CD4-positive, alpha-beta T cell treated with Interleukin-10 for 1 hour (primary cell): Measurements from ENCODE around the gene MYBPHL.

Source experiments
- DNase-seq: peaks from one replicate; pipeline ENCODE4 v3.0.0-alpha.2; 2020

MYBPHL gene

DNA sequence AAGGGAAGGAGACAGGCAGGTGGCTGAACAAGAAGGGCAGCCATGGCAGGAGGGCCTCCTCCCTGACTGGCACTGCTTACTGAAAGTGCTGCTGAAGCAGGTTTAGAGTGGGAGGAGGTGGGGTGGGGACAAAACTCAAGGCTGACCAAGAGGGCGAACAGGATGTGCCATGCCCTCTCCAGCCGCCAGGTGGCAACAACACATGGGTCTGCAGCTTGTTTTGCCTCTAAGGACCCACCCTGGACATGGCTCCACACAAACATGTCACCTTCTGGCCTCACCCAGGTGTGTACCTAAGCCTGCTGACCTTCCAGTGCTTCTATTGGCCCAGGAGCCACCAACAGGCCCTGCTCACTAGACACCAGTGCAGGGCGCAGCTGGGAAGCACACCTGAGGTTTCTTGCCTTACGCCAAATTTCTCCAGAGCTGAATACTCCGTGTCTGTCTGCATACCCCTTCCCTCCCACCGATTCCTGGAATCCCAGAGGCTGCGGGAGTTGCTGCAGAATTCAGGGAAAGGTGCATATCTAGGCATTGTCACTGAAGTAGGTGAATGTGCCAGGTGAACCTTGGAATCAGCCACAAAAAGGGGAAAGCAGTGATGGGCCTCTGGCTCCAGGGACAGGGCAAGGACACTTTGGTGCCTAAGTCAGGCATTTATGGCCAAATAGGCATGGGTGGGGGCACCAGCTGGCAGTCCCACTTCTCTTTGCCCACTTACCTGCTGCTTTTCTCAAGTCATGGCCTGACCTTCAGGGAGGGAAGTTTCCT lies 29.2 kb downstream of the MYBPHL start:
- DNase-seq, result peak; percentile 66

- no peak for DNase-seq
Measured at GRCh38 chr1:109275706-109276345, 31.0 kb downstream of the MYBPHL start.

GRCh38 chr1:109274533-109275476 lies 32.0 kb downstream of the MYBPHL start:
- no peak for DNase-seq

GRCh38 chr1:109273570-109274288 lies 33.1 kb downstream of the MYBPHL start:
- DNase-seq, result no peak

GRCh38 chr1:109272831-109273547 lies 33.8 kb downstream of the MYBPHL start:
- DNase-seq, result no peak

DNA sequence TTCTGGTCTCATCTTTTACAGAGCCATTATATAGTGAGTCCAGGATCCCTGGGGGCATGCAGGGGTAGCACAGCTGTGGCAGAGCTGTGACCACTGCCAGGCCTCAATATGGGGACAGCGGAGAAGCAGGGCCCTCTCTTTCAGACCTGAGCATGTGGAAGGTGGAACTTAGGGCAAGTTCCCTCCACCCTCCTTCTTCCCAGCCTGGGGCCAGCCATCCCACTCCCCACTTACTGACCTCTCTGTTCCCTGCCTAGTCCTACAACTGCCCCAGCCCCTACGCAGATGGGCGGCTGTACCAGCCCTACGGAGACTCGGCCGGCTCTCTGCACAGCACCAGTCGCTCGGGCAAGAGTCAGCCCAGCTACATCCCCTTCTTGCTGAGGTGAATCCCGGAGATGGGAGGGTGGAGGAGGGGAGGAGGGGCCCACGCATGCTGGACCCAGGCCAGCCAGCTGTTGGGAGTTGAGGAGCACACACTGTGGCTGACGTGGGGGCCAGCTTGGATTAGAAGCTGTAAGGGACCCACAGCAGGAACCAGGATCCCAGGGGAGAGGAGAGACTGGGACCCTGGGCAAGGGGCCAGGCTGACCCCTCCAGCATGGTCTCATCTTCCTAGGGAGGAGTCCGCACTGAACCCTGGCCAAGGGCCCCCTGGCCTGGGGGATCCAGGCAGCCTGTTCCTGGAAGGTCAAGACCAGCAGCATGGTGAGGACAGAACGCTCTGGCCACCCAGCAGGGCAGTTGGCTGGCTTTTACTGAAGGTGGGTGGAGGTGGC lies 34.6 kb downstream of the MYBPHL start:
- no peak for DNase-seq

DNA sequence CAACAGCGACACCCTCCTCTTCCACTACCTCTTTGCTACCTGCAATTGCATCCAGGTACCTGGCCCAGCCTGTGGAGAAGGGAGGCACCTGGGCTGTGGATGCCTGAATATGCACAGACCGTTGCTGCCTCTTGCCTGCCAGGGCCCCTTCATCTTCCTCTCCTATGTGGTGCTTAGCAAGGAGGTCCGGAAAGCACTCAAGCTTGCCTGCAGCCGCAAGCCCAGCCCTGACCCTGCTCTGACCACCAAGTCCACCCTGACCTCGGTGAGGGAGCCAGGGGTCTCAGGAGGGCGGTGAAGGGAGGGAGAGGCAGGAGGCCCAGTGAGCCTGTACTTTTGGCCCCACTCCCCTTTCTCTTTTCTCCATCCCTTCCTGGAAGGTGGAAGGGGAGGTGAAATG lies 35.4 kb downstream of the MYBPHL start:
- no peak for DNase-seq

DNA sequence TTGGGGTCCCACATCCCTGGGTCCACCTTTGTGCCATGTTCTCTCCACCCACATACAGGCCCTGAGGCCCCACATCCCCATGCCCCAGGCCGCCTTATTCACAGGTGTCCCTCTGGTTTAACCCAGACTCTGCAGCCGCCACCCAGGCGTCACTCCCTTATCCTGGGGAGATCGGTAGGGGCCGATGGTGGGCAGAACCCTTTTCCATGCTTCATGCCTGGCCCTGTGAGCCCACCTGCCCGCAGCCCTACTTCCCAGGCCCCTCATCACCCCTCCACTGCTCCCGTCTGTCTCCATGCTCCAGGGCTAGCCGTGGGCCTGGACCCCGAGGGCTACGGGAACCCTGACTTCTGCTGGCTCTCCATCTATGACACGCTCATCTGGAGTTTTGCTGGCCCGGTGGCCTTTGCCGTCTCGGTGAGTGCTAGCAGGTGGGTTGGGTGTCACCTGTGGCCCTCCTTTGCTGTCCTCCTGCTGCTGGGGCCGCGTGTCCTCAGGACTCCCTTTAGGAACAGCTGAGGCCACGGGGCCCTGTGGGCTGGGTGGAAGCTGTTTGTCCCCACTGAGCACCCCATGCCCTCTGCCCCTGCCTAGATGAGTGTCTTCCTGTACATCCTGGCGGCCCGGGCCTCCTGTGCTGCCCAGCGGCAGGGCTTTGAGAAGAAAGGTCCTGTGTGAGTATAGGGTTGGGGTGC lies 36.0 kb downstream of the MYBPHL start:
- DNase-seq, result no peak

DNA sequence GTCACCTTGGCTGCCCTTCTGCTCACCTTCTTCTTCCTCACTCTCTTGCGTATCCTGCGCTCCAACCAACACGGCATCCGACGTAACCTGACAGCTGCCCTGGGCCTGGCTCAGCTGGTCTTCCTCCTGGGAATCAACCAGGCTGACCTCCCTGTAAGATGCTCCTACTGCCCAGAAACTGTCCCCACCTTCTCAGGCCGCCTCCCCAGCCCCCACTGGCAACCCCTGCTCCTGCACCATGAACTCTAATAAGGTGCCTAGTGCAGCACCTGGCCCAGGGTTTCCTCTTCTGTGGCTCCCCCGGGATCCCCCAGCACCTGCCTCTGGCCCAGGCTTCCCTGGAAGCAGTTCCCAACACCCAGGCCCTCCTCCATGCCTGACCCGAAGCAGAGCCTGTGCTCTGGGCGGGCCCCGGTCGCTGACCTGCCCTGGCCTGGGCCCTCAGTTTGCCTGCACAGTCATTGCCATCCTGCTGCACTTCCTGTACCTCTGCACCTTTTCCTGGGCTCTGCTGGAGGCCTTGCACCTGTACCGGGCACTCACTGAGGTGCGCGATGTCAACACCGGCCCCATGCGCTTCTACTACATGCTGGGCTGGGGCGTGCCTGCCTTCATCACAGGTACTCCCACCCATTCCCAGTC lies 36.7 kb downstream of the MYBPHL start:
- DNase-seq, result no peak

DNA sequence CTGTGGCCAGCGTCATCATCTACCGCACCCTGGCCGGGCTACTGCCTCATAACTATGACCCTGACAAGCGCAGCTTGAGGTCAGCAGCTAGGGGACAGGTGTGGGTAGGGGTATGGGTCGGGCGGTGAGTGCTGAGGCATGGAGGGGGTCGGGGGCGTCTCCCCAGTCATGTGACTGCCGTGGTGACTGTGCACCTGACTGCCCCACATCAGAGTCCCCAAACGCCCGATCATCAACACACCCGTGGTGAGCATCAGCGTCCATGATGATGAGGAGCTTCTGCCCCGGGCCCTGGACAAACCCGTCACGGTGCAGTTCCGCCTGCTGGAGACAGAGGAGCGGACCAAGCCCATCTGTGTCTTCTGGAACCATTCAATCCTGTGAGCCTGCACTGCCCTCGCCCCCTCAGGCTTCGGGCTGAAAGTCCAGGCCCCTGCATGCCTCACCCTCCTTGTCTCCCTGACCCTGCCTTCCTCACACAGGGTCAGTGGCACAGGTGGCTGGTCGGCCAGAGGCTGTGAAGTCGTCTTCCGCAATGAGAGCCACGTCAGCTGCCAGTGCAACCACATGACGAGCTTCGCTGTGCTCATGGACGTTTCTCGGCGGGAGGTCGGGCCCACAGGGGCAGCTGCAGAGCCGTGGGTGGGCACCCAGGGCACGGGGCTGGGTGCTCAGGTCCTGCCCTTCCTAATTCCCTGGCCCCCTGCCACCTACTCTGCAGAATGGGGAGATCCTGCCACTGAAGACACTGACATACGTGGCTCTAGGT lies 37.4 kb downstream of the MYBPHL start:
- no peak for DNase-seq

DNA sequence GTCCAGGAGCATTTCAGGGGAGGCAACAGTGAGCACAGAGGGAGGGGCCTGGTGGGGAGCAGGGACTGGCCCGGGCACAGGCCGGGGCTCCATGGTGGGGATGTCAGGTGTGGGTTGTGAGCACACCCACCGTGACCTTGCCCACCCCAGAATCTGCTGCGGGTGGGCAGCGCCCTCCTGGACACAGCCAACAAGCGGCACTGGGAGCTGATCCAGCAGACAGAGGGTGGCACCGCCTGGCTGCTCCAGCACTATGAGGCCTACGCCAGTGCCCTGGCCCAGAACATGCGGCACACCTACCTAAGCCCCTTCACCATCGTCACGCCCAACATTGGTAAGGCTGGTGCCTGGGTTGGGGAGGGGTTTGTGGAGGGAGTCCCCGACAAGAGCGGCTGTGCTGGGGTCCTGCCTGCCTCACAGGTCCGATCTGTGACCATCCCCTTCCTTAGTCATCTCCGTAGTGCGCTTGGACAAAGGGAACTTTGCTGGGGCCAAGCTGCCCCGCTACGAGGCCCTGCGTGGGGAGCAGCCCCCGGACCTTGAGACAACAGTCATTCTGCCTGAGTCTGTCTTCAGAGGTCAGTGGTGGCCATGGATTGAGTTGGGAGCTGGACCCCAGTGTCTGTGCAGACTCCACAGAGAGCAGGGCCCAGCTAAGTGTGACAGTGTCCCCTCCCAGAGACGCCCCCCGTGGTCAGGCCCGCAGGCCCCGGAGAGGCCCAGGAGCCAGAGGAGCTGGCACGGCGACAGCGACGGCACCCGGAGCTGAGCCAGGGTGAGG lies 38.2 kb downstream of the MYBPHL start:
- DNase-seq, result no peak

DNA sequence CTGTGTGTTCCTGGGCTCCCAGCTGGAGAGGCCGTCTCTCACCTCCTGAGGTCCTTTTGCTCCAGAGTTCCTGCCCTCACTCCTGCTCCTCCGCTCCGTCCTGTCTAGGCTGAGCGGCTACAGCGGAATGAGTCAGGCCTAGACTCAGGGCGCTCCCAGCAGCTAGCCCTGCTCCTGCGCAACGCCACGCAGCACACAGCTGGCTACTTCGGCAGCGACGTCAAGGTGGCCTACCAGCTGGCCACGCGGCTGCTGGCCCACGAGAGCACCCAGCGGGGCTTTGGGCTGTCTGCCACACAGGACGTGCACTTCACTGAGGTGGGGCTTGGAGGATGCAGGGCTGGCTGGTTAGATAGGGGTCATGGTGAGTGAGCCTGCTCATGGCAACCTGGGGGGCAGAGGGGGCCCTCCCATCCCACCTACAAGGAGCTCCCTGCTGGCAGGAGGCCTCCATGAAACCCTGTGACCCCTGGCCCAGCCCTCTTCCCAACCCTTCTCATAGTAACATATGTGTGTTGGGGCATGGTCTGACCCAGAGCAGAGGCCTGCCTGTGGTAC lies 39.0 kb downstream of the MYBPHL start:
- no peak for DNase-seq

GRCh38 chr1:109266965-109267364 lies 39.8 kb downstream of the MYBPHL start:
- no peak for DNase-seq

DNA sequence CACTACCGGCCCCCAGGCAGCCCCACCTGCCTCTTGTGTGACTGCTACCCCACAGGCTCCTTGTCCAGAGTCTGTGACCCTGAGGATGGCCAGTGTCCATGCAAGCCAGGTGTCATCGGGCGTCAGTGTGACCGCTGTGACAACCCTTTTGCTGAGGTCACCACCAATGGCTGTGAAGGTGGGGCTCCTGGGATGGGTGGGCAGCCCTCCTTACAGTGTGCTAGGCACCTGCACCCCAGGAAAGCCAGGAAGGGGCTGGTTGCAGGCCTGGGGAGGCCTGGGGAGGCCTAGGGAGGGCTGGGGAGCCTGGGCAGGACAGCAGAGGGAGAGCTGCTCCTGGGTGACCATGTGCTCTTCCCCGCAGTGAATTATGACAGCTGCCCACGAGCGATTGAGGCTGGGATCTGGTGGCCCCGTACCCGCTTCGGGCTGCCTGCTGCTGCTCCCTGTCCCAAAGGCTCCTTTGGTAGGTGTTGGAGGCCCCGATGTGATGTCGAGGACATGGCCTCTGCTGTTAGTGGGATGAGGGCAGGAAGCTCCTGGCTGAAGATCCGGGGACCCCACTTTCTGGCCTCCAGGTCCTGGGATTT lies 41.0 kb downstream of the MYBPHL start:
- DNase-seq, result no peak

DNA sequence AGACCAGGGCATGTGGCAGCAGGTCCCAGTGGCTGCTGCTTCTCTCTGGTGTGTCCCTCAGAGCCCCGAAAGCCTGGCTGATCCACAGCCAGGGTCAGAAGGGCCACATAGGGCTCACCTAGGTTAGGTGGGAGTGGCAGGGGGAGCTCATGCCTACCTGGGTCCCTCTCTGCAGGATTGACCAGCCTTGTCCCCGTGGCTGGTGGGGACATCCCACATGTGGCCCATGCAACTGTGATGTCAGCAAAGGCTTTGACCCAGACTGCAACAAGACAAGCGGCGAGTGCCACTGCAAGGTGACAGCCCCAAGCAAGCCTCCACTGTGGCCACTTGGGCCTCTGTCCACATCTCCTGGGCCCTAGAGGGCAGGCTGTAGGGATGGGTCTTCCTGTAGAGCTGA lies 41.8 kb downstream of the MYBPHL start:
- no peak for DNase-seq

DNA sequence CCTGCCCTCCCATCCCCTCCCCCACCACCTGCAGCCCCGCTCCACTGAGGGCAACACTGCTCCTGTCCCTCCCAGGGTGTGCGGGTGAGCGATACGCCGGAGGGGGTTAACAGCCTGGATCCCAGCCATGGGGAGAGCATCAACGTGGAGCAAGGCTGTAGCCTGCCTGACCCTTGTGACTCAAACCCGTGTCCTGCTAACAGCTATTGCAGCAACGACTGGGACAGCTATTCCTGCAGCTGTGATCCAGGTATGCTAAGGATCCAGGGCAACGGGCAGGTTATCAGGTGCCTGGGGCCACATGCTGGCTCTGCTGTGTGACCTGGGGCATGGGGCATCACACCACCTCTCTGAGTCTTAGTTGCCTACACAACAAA lies 42.4 kb downstream of the MYBPHL start:
- DNase-seq, result no peak

DNA sequence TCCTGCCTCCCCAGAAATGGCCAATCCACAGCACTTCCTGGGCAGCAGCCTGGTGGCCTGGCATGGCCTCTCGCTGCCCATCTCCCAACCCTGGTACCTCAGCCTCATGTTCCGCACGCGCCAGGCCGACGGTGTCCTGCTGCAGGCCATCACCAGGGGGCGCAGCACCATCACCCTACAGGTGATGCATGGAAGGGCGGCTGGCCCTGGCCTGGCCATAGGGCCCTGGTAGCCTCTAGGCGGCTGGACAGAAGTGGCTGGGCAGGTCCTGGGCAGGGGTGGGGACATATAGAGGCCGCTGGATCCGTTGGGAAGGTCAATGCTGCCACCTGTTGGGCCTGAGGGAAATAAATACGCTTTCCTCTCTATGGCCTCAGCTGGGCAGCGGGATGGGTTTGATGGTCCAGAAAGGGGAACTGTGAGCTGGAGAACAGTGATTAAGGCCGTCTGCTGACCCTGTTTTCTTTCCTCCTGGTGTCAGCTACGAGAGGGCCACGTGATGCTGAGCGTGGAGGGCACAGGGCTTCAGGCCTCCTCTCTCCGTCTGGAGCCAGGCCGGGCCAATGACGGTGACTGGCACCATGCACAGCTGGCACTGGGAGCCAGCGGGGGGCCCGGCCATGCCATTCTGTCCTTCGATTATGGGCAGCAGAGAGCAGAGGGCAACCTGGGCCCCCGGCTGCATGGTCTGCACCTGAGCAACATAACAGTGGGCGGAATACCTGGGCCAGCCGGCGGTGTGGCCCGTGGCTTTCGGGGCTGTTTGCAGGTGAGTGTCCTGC lies 43.0 kb downstream of the MYBPHL start:
- DNase-seq, result peak; percentile 72
